Measurements from ENCODE around the gene ZNF107.
A peak's percentile ranks its signal among the peaks of the same experiment; 100 is the strongest.

Gene ZNF107

DNA sequence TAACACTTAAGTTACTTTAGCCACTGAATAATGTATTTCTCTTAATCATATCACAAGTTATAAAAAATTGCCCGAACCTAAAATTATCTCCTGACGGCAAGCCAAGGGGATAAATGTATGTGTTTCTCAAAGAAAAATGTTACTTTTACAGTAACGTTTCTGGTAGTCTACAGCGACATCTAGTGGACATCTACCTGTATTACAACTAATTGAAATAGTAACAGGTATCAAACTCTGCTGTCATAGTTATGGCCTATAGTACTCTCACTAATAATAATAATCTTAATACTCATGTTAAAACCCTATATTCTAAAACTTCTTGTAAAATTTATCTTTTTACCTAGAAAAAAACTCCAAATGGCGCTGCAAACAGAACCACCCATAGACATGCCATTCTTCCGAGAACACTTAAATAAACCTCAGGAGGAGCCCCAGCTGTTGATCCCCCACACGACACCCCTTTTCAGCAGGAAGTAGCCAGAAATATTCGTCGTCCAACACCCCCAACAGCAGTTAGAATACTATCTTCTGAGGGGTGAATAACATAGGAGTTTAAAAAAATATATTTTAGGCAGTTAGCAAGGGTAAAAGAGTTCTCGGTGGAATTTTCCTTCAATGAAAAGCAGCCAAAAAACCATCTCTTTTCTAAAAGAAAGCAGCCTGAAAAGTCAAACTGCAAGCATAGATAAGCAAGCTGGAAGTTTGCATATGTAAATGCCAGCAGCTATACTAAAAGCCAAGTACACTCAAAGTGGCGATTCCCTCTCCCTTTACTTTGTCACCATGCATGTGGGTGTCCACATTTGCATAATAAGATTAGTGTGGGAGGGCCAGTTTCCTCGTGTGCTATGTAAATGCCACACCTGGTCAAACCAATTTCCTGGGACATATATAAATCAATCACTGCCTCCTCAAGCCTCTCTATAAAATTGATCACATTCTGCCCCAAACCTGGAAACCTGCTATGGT, 40.5 kb upstream of the ZNF107 start:
- POLR2A ChIA-PET, result no interaction called here
- DNase-seq (ENCODE audit: extremely low spot score), result peak; percentile 13
- no peak for TF ChIP-seq TARDBP (IDR thresholded peaks at IDR 0.05)
- TF ChIP-seq, protein P1, sequence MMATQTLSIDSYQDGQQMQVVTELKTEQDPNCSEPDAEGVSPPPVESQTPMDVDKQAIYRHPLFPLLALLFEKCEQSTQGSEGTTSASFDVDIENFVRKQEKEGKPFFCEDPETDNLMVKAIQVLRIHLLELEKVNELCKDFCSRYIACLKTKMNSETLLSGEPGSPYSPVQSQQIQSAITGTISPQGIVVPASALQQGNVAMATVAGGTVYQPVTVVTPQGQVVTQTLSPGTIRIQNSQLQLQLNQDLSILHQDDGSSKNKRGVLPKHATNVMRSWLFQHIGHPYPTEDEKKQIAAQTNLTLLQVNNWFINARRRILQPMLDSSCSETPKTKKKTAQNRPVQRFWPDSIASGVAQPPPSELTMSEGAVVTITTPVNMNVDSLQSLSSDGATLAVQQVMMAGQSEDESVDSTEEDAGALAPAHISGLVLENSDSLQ (IDR thresholded peaks at IDR 0.05), result no peak
- no peak for TF ChIP-seq NFRKB (IDR thresholded peaks at IDR 0.05)
- no peak for TF ChIP-seq FOXM1 (IDR thresholded peaks at IDR 0.05; ENCODE audit: borderline replicate concordance)
- TF ChIP-seq BHLHE40 (IDR thresholded peaks at IDR 0.05; ENCODE audit: borderline replicate concordance), result no peak
- TF ChIP-seq FOXA1 (IDR thresholded peaks at IDR 0.05), result no peak
- TF ChIP-seq HDGF (IDR thresholded peaks at IDR 0.05; ENCODE audit: borderline replicate concordance), result no peak
- TF ChIP-seq SP1 (IDR thresholded peaks at IDR 0.05), result no peak
- TF ChIP-seq FOXK2 (IDR thresholded peaks at IDR 0.05), result no peak
- TF ChIP-seq LEF1 (IDR thresholded peaks at IDR 0.05; ENCODE audit: borderline replicate concordance), result no peak
- TF ChIP-seq ELF4 (IDR thresholded peaks at IDR 0.05), result no peak
- no peak for TF ChIP-seq ARNT (IDR thresholded peaks at IDR 0.05)
- TF ChIP-seq ZNF384 (IDR thresholded peaks at IDR 0.05), result no peak
- no peak for TF ChIP-seq SUZ12 (IDR thresholded peaks at IDR 0.05)
- TF ChIP-seq L3MBTL2 (conservative IDR thresholded peaks at IDR 0.05), result no peak
- no peak for TF ChIP-seq CTBP1 (IDR thresholded peaks at IDR 0.05; ENCODE audit: borderline replicate concordance)
- CTCF ChIA-PET, result no interaction called here

- DNase-seq (ENCODE audit: extremely low spot score), result no peak
- CTCF ChIA-PET, result no interaction called here
- TF ChIP-seq ELF4 (IDR thresholded peaks at IDR 0.05) (no peak), LEF1 (IDR thresholded peaks at IDR 0.05; ENCODE audit: borderline replicate concordance) (no peak), TARDBP (IDR thresholded peaks at IDR 0.05) (no peak), ARNT (IDR thresholded peaks at IDR 0.05) (no peak), BHLHE40 (IDR thresholded peaks at IDR 0.05; ENCODE audit: borderline replicate concordance) (no peak), SP1 (IDR thresholded peaks at IDR 0.05) (no peak), FOXM1 (IDR thresholded peaks at IDR 0.05; ENCODE audit: borderline replicate concordance) (no peak), SUZ12 (IDR thresholded peaks at IDR 0.05) (no peak), FOXK2 (IDR thresholded peaks at IDR 0.05) (no peak)
- TF ChIP-seq, protein P1 (IDR thresholded peaks at IDR 0.05), result no peak
Measured at GRCh38 chr7:64626083-64626469, 39.9 kb upstream of the ZNF107 start.

DNA sequence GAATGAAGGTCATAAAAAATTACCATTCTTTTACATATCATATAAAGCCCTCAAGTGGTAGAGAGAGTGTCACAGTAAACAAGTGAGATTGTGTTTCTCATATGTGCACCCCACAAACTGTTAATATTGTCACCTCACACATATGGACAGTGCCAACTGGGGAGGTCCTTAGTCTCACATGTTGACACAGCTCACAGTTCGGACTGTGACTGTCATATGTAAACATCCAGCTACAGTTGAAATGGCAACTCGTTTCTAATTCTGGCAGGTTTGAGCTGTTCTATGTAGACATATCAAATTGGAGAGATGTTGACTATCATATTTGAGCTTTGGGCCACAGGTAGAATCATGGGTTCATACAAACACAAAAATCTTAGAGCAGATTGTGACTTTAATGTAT, 39.4 kb upstream of the ZNF107 start:
- TF ChIP-seq ZNF384 (IDR thresholded peaks at IDR 0.05) (no peak), HDGF (IDR thresholded peaks at IDR 0.05; ENCODE audit: borderline replicate concordance) (no peak), ELF4 (IDR thresholded peaks at IDR 0.05) (no peak), BHLHE40 (IDR thresholded peaks at IDR 0.05; ENCODE audit: borderline replicate concordance) (no peak), ARNT (IDR thresholded peaks at IDR 0.05) (no peak), FOXM1 (IDR thresholded peaks at IDR 0.05; ENCODE audit: borderline replicate concordance) (no peak), TARDBP (IDR thresholded peaks at IDR 0.05) (no peak), LEF1 (IDR thresholded peaks at IDR 0.05; ENCODE audit: borderline replicate concordance) (no peak), SP1 (IDR thresholded peaks at IDR 0.05) (no peak), CTBP1 (IDR thresholded peaks at IDR 0.05; ENCODE audit: borderline replicate concordance) (no peak), FOXA1 (IDR thresholded peaks at IDR 0.05) (no peak), L3MBTL2 (conservative IDR thresholded peaks at IDR 0.05) (no peak), FOXK2 (IDR thresholded peaks at IDR 0.05) (no peak), NFRKB (IDR thresholded peaks at IDR 0.05) (no peak)
- TF ChIP-seq, protein P1 (IDR thresholded peaks at IDR 0.05), result no peak
- DNase-seq (ENCODE audit: extremely low spot score), result no peak
- ChIA-PET CTCF (no interaction called here), POLR2A (no interaction called here)

More at GRCh38 chr7:64626083-64626469, 39.9 kb upstream of the ZNF107 start:
- POLR2A ChIA-PET, result no interaction called here

DNA sequence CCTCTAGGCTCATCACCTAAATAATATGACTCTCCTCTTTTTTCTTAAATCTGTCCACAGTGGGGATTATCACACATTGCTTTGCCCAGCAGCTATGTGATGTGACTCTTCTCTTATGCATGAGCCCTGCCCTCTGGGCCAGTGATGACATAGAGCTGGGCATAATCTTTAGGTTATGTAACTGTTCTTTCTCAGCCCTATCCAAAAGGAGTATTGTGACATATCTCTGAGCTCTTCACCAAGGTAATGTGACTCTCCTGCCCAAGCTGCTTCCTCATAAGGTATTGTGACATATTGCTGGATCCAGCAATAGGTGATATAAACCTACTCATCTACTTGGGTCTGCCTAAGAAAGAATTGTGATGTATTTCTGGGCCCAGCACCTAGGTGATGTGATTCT, 37.7 kb upstream of the ZNF107 start:
- no peak for DNase-seq (ENCODE audit: extremely low spot score)
- TF ChIP-seq FOXK2 (IDR thresholded peaks at IDR 0.05) (no peak), HDGF (IDR thresholded peaks at IDR 0.05; ENCODE audit: borderline replicate concordance) (no peak), ZNF384 (IDR thresholded peaks at IDR 0.05) (no peak), FOXA1 (IDR thresholded peaks at IDR 0.05) (no peak), SUZ12 (IDR thresholded peaks at IDR 0.05) (no peak), LEF1 (IDR thresholded peaks at IDR 0.05; ENCODE audit: borderline replicate concordance) (no peak), NFRKB (IDR thresholded peaks at IDR 0.05) (no peak), CTBP1 (IDR thresholded peaks at IDR 0.05; ENCODE audit: borderline replicate concordance) (no peak), FOXM1 (IDR thresholded peaks at IDR 0.05; ENCODE audit: borderline replicate concordance) (no peak), BHLHE40 (IDR thresholded peaks at IDR 0.05; ENCODE audit: borderline replicate concordance) (no peak), ARNT (IDR thresholded peaks at IDR 0.05) (no peak), ELF4 (IDR thresholded peaks at IDR 0.05) (no peak), SP1 (IDR thresholded peaks at IDR 0.05) (no peak), L3MBTL2 (conservative IDR thresholded peaks at IDR 0.05) (no peak), TARDBP (IDR thresholded peaks at IDR 0.05) (no peak)
- TF ChIP-seq, protein P1 (IDR thresholded peaks at IDR 0.05), result no peak
- ChIA-PET POLR2A (no interaction called here), CTCF (no interaction called here)

- ChIA-PET CTCF (no interaction called here), POLR2A (no interaction called here)
- DNase-seq (ENCODE audit: extremely low spot score), result no peak
- no peak for TF ChIP-seq NFRKB (IDR thresholded peaks at IDR 0.05)
- no peak for TF ChIP-seq SP1 (IDR thresholded peaks at IDR 0.05)
- TF ChIP-seq TARDBP (IDR thresholded peaks at IDR 0.05), result no peak
- no peak for TF ChIP-seq HDGF (IDR thresholded peaks at IDR 0.05; ENCODE audit: borderline replicate concordance)
- no peak for TF ChIP-seq FOXM1 (IDR thresholded peaks at IDR 0.05; ENCODE audit: borderline replicate concordance)
- no peak for TF ChIP-seq FOXA1 (IDR thresholded peaks at IDR 0.05)
- TF ChIP-seq L3MBTL2 (conservative IDR thresholded peaks at IDR 0.05), result no peak
- no peak for TF ChIP-seq FOXK2 (IDR thresholded peaks at IDR 0.05)
- TF ChIP-seq, protein P1 (IDR thresholded peaks at IDR 0.05), result no peak
Measured at GRCh38 chr7:64628721-64629120, 37.2 kb upstream of the ZNF107 start.
